Smooth muscle cell (in vitro differentiated cells): ENCODE results near the gene ASXL2. TPM values are rescaled to one million over a fixed set of nuclear protein-coding genes. Genes with fewer than 3 reads are reported as not detected.
"Not testable (repeated sequence)": the region's sequence is repeated elsewhere in the genome, so short reads cannot be mapped to it uniquely, and the experiment has no call there.

Experiments
- DNase-seq: peaks from one replicate; lab custom pipeline; 2025; ENCODE audit not compliant: unreplicated experiment; lab: John Stamatoyannopoulos, UW
- H2AFZ ChIP-seq: fragments of 200-600 bp; sonication (generic); 2 replicates; pipeline ENCODE4 v1.6.0; 2016; ENCODE audit warnings: antibody characterized with exemption, low read depth, mild to moderate bottlenecking
- H3F3A ChIP-seq: fragments of 200-600 bp; sonication (generic); 2 replicates; pipeline ENCODE4 v1.6.0; 2017; ENCODE audit warnings: antibody characterized with exemption, low read depth
- H3K27ac ChIP-seq: fragments of 200-600 bp; sonication (generic); 2 replicates; pipeline ENCODE4 v1.5.1; 2016; ENCODE audit warnings: low read depth, mild to moderate bottlenecking
- H3K27me3 ChIP-seq: fragments of 200-600 bp; sonication (generic); 2 replicates; pipeline ENCODE4 v1.6.1; 2016; ENCODE audit warnings: low read depth, mild to moderate bottlenecking
- H3K36me3 ChIP-seq: fragments of 200-600 bp; sonication (generic); 2 replicates; pipeline ENCODE4 v1.5.1; 2016; ENCODE audit warnings: low read depth
- H3K4me1 ChIP-seq: fragments of 200-600 bp; sonication (generic); 2 replicates; pipeline ENCODE4 v1.5.1; 2016; ENCODE audit warnings: low read depth
- H3K4me2 ChIP-seq: fragments of 200-600 bp; sonication (generic); 2 replicates; pipeline ENCODE4 v1.6.0; 2016; ENCODE audit warnings: mild to moderate bottlenecking
- H3K4me3 ChIP-seq: fragments of 200-600 bp; sonication (generic); 2 replicates; pipeline ENCODE4 v1.5.1; 2016; ENCODE audit warnings: mild to moderate bottlenecking
- H3K79me2 ChIP-seq: fragments of 200-600 bp; sonication (generic); 2 replicates; pipeline ENCODE4 v1.6.0; 2016; ENCODE audit warnings: low read depth, mild to moderate bottlenecking
- H3K9ac ChIP-seq: fragments of 200-600 bp; sonication (generic); 2 replicates; pipeline ENCODE4 v1.6.0; 2016; ENCODE audit warnings: low read depth
- H3K9me3 ChIP-seq: fragments of 200-600 bp; sonication (generic); replicated peaks from 2 replicates; pipeline ENCODE4 v1.5.1; 2016; ENCODE audit warnings: low read depth
- H4K20me1 ChIP-seq: fragments of 200-600 bp; sonication (generic); 2 replicates; pipeline ENCODE4 v1.6.0; 2016; ENCODE audit warnings: low read depth
- whole genome bisulfite sequencing: methylation state at CpG from one replicate; pipeline ENCODE4 v1.1.7; 2016; ENCODE audit warnings: low lambda C conversion rate; 5-methylcytosine and 5-hydroxymethylcytosine counted together
- polyA plus RNA-seq: library from polyadenylated mRNA; unstranded; fragments of >200 nt; fragmentation: Nextera tagmentation; extraction: Ambion mirVana; gene quantifications from 2 replicates; pipeline ENCODE4 v1.2.1, GENCODE V29; 2016
- total RNA-seq: library from RNA; depleted of rRNA; stranded (reverse); fragments of >200 nt; gene quantifications from 2 replicates; pipeline ENCODE4 v1.2.3, GENCODE V29; 2014
- TF ChIP-seq, protein P1 (sequence below): fragments of 200-600 bp; sonication (generic); IDR thresholded peaks from 2 replicates; pipeline ENCODE4 v1.5.1; 2017; ENCODE audit warnings: borderline replicate concordance, mild to moderate bottlenecking, antibody characterized with exemption; ENCODE audit not compliant: insufficient read depth, poor library complexity, severe bottlenecking

The ASXL2 gene
- total and polyA plus RNA-seq, 2 experiments from 2014 or later = 4.1 to 13.2 TPM

DNA sequence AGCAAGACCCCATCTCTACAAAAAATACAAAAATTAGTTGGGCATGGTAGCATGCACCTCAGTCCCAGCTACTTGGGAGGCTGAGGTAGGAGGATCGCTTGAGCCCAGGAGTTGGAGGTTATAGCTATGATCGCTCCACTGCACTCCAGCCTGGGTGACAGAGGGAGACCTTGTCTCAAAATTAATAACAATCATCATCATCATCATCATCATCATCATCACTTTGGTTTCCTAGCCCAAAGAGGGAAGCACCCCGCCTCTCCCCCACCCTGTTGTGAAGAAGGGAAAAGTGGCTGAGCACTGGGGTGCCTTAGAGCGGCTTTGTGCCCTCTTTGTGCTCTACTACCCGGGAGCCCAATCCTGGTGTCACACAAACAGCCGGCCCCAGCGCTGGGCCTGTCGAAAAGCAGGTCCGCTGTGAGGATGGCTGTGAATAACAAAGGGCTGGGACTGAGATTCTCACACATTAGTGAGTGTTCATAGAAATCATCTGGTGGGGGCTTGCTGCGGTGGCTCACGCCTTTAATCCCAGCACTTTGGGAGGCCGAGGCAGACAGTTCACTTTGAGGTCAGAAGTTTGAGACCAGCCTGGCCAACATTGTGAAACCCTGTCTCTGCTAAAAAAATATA lies 42.6 kb upstream of the ASXL2 start:
- Histone ChIP-seq H3K4me3 (no peak overlapping the region), H3K4me2 (no peak overlapping the region), H3K27me3 (no peaks in the 10 kb centered on the region), H3K9me3 (no peaks in the 10 kb centered on the region), H3K36me3 (no peaks in the 10 kb centered on the region), H3K9ac (no peak overlapping the region), H3F3A (no peaks in the 10 kb centered on the region), H2AFZ (no peak overlapping the region), H3K79me2 (no peaks in the 10 kb centered on the region), H3K4me1 (no peaks in the 10 kb centered on the region), H3K27ac (no peak overlapping the region), H4K20me1 (no peaks in the 10 kb centered on the region)
- TF ChIP-seq, protein P1, sequence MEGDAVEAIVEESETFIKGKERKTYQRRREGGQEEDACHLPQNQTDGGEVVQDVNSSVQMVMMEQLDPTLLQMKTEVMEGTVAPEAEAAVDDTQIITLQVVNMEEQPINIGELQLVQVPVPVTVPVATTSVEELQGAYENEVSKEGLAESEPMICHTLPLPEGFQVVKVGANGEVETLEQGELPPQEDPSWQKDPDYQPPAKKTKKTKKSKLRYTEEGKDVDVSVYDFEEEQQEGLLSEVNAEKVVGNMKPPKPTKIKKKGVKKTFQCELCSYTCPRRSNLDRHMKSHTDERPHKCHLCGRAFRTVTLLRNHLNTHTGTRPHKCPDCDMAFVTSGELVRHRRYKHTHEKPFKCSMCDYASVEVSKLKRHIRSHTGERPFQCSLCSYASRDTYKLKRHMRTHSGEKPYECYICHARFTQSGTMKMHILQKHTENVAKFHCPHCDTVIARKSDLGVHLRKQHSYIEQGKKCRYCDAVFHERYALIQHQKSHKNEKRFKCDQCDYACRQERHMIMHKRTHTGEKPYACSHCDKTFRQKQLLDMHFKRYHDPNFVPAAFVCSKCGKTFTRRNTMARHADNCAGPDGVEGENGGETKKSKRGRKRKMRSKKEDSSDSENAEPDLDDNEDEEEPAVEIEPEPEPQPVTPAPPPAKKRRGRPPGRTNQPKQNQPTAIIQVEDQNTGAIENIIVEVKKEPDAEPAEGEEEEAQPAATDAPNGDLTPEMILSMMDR = no peak
- DNase-seq = no peak
- 79% methylated on average over 12 of the region's 12 CpGs for WGBS

DNA sequence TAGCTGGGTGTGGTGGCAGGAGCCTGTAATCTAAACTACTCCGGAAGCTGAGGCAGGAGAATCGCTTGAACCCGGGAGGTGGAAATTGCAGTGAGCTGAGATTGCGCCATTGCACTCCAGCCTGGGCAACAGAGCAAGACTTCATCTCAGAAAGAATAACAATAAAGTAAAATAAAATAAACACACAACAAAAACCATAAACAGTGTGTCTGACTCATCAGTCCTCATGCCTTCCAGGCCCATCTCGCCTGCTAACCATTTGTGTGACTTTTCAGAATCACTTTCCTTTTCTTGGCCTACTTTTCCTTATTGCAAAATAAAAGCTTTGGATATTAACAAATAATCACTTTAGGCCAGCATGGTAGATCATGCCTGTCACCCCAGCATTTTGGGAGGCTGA lies 42.0 kb upstream of the ASXL2 start:
- WGBS = 61% methylated on average over 5 of the region's 5 CpGs
- H3K27ac ChIP-seq = no peak overlapping the region

DNA sequence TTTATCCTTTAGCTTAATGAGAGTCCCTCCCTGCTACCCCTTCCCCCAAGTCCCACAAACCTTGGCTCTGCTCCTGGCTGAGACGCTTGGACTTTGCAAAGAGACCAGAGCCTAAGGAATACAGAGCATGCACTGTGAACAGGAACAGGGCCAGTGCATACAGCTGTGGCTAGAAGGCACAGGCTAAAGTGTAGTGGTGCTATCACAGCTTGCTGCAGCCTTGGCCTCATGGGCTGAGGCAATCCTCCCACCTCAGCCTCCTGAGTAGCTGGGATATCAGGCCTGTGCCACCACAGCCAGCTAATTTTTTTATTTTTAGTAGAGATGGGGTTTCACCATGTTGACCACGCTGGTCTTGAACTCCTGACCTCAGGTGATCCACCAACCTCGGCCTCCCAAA lies 39.5 kb upstream of the ASXL2 start:
- Histone ChIP-seq H3K4me2 (no peak overlapping the region), H3K9me3 (no peaks in the 10 kb centered on the region), H2AFZ (no peak overlapping the region), H3K36me3 (no peaks in the 10 kb centered on the region), H3K4me3 (no peak overlapping the region), H3K4me1 (peaks cover 7% of the 10 kb centered on the region), H3K27me3 (no peaks in the 10 kb centered on the region), H3K9ac (no peak overlapping the region), H3K27ac (no peak overlapping the region), H3F3A (no peaks in the 10 kb centered on the region), H3K79me2 (no peaks in the 10 kb centered on the region), H4K20me1 (no peaks in the 10 kb centered on the region)
- 97% methylated on average over 3 of the region's 3 CpGs for WGBS
- TF ChIP-seq, protein P1 = no peak
- DNase-seq = no peak

More for the DNA sequence above, 42.0 kb upstream of the ASXL2 start:
- no peaks in the 10 kb centered on the region for H3K4me1 ChIP-seq
- H4K20me1 ChIP-seq = no peaks in the 10 kb centered on the region
- no peaks in the 10 kb centered on the region for H3F3A ChIP-seq
- no peaks in the 10 kb centered on the region for H3K27me3 ChIP-seq
- no peak overlapping the region for H3K4me3 ChIP-seq
- no peak overlapping the region for H3K9ac ChIP-seq
- TF ChIP-seq, protein P1 = no peak
- no peak overlapping the region for H2AFZ ChIP-seq
- no peaks in the 10 kb centered on the region for H3K9me3 ChIP-seq
- DNase-seq = no peak
- no peaks in the 10 kb centered on the region for H3K79me2 ChIP-seq
- no peaks in the 10 kb centered on the region for H3K36me3 ChIP-seq
- no peak overlapping the region for H3K4me2 ChIP-seq

DNA sequence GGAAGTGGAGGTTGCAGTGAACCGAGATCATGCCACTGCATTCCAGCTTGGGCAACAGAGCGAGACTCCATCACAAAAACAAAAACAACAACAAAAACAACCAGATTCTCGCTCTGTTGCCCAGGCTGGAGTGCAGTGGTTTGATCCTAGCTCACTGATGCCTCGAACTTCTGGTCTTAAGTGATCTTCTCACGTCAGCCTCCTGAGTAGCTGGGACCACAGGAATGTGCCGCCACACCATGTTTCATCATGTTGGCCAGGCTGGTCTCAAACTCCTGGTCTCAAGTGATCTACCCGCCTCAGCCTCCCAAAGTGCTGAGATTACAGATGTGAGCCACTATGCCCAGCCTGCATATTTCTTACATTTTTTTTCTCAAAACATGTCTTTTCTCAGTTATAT lies 39.1 kb upstream of the ASXL2 start:
- H3K4me3 ChIP-seq, DNase-seq, H3K4me1 ChIP-seq, H2AFZ ChIP-seq, H3K79me2 ChIP-seq, H3K9ac ChIP-seq, H4K20me1 ChIP-seq, H3K9me3 ChIP-seq, H3F3A ChIP-seq, H3K4me2 ChIP-seq, H3K36me3 ChIP-seq, H3K27ac ChIP-seq, H3K27me3 ChIP-seq: not testable (repeated sequence)
- WGBS = 75% methylated on average over 7 of the region's 7 CpGs

DNA sequence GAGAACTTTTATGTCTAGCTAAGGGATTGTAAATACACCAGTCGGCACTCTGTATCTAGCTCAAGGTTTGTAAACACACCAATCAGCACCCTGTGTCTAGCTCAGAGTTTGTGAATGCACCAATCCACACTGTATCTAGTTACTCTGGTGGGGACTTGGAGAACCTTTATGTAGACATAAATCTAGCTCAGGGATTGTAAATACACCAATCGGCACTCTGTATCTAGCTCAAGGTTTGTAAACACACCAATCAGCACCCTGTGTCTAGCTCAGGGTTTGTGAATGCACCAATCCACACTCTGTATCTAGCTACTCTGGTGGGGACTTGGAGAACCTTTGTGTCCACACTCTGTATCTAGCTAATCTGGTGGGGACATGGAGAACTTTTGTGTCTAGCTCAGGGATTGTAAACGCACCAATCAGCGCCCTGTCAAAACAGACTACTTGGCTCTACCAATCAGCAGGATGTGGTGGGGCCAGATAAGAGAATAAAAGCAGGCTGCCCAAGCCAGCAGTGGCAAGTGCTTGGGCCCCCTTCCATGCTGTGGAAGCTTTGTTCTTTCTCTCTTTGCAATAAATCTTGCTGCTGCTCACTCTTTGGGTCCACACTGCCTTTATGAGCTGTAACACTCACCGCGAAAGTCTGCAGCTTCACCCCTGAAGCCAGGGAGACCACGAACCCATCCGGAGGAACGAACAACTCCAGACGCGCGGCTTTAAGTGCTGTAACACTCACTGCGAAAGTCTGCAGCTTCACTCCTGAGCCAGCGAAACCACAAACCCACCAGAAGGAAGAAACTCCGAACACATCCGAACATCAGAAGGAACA lies 37.9 kb upstream of the ASXL2 start:
- not testable (repeated sequence) for H3K4me1 ChIP-seq, H3K27me3 ChIP-seq, H3K79me2 ChIP-seq, H3K4me2 ChIP-seq, H3K36me3 ChIP-seq, H3K9ac ChIP-seq, H3K27ac ChIP-seq, H3F3A ChIP-seq, DNase-seq, H3K4me3 ChIP-seq, H2AFZ ChIP-seq, H3K9me3 ChIP-seq, H4K20me1 ChIP-seq
- 53% methylated on average over 16 of the region's 16 CpGs for WGBS

DNA sequence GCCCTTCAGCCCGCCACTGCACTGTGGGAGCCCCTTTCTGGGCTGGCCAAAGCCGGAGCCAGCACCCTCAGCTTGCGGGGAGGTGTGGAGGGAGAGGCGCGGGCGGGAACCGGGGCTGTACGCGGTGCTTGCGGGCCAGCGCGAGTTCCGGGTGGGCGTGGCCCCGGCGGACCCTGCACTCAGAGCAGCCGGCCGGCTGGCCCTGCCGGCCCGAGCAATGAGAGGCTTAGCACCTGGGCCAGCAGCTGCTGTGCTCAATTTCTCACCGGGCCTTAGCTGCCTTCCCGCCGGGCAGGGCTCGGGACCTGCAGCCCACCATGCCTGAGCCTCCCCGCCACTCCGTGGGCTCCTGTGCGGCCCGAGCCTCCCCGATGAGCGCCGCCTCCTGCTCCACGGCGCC lies 37.1 kb upstream of the ASXL2 start:
- 86% methylated on average over 18 of the region's 33 CpGs for WGBS
- not testable (repeated sequence) for H3K27me3 ChIP-seq, H3K9ac ChIP-seq, H4K20me1 ChIP-seq, H2AFZ ChIP-seq, DNase-seq, H3K9me3 ChIP-seq, H3F3A ChIP-seq, H3K4me2 ChIP-seq, H3K4me1 ChIP-seq, H3K4me3 ChIP-seq, H3K36me3 ChIP-seq, H3K27ac ChIP-seq, H3K79me2 ChIP-seq
